Mammary microvascular endothelial cell (primary cell): ENCODE data around the gene ENHO. TPM values are rescaled to one million over a fixed set of nuclear protein-coding genes. Genes with fewer than 3 reads are reported as not detected.

ENCODE experiments used
- total RNA-seq: library from RNA; depleted of rRNA; stranded (reverse); fragments of >200 nt; gene quantifications from 2 replicates; pipeline ENCODE4 v1.2.3, GENCODE V29; 2015

Gene ENHO
- total RNA-seq = not detected in 2 replicates

DNA sequence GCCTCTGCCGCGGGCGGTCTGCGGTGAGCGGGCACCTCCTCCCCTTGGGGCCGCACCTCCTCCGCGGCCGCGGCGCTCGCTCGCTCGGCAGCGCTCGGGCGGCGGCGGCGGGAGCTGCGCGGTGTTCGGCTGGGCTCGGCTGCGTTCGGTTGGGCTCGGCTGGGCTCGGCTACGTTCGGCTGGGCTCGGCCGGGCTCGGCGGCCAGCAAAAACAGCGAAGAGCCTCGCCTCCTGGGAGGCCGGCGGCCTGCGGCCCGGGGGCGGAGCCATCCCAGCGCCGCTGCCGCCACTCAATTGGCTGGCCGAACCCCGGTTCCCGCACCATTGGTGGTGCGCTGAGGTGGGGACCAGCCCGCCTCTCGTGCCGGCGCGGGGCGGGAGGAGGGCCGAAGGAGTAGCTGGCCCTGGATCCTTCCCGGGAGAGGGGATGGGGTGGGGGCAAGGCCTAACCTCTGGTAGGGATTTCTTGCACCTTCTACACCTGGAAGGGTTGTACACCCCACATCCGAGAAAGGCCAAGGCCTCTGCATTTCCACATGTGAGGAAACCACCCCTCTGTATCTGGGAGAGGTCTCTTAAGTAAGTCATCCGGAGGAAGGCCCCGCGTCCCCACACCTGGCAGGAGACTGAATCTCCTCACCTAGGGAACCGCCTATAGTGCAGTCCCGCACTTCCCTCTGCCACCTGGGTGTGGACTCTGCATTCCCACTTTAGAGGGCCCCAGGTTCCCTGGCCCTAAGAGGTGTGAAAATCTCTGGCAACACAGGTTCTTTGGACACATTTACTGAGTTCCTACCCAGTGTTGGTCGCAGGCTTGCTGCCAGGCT lies at the start of gene ENHO:
Gene ENHO, minus strand, starts transcription at position 20 of the 827 bp plus-strand sequence. CDS start 1,295 bp downstream, outside the sequence.

Other genes starting within 250 kb of the ENHO start
- 2.8 and 3.1 TPM in 2 replicates for gene KIF24, start 193.7 kb downstream of the ENHO start, total RNA-seq
- gene NUDT2, start 193.4 kb downstream of the ENHO start, total RNA-seq = 43.4 and 48.1 TPM in 2 replicates
- 6.1 and 7.4 TPM in 2 replicates for gene MYORG, start 146.1 kb downstream of the ENHO start, total RNA-seq
- gene FAM219A, start 64.4 kb downstream of the ENHO start, total RNA-seq = 26.9 and 32.8 TPM in 2 replicates
- gene DNAI1, start 64.2 kb downstream of the ENHO start, total RNA-seq = not detected in 2 replicates
- gene CNTFR, start 66.7 kb upstream of the ENHO start, total RNA-seq = not detected in 2 replicates
- gene RPP25L, start 89.1 kb upstream of the ENHO start, total RNA-seq = 36.1 and 37.3 TPM in 2 replicates
- 141 and 162 TPM in 2 replicates for gene DCTN3, start 97.5 kb upstream of the ENHO start, total RNA-seq
- gene ARID3C, start 106.1 kb upstream of the ENHO start, total RNA-seq = 0.34 TPM in 1 of 2 replicates, not detected in the other
- 123 and 148 TPM in 2 replicates for gene SIGMAR1, start 114.8 kb upstream of the ENHO start, total RNA-seq
- gene GALT, start 123.7 kb upstream of the ENHO start, total RNA-seq = 17.2 and 18.5 TPM in 2 replicates
- gene IL11RA, start 129.2 kb upstream of the ENHO start, total RNA-seq = 9.8 and 13.6 TPM in 2 replicates
- gene CCL27, start 139.7 kb upstream of the ENHO start, total RNA-seq = not detected in 2 replicates
- gene CCL19, start 168.3 kb upstream of the ENHO start, total RNA-seq = not detected in 2 replicates
- 0.20 and 0.53 TPM in 2 replicates for gene CCL21, start 187.1 kb upstream of the ENHO start, total RNA-seq